ENCODE measurements around the gene ABCG4. TPM values are rescaled to one million over a fixed set of nuclear protein-coding genes. Genes with fewer than 3 reads are reported as not detected.

Gene ABCG4
- total and polyA plus RNA-seq, 9 of the 15 experiments (the other 6 are each of a cell fraction or from before 2014, with no cell fraction given), result 0.03 to 0.11 (median 0.07) TPM; not detected in 4

GRCh38 chr11:119101759-119102423 lies 47.0 kb upstream of the ABCG4 start, which contains the start of gene DPAGT1 (continued):
- TF ChIP-seq SLC30A9 (CRISPR knock-in tag; IDR thresholded peaks at IDR 0.05), result no peak
- TF ChIP-seq GABPA (tag; conservative IDR thresholded peaks at IDR 0.05; ENCODE audit: low read depth), result peak; percentile 97
- TF ChIP-seq POU5F1 (IDR thresholded peaks at IDR 0.05; ENCODE audit: borderline replicate concordance, low read depth, low read length, partially characterized antibody), result no peak
- TF ChIP-seq, protein P1, sequence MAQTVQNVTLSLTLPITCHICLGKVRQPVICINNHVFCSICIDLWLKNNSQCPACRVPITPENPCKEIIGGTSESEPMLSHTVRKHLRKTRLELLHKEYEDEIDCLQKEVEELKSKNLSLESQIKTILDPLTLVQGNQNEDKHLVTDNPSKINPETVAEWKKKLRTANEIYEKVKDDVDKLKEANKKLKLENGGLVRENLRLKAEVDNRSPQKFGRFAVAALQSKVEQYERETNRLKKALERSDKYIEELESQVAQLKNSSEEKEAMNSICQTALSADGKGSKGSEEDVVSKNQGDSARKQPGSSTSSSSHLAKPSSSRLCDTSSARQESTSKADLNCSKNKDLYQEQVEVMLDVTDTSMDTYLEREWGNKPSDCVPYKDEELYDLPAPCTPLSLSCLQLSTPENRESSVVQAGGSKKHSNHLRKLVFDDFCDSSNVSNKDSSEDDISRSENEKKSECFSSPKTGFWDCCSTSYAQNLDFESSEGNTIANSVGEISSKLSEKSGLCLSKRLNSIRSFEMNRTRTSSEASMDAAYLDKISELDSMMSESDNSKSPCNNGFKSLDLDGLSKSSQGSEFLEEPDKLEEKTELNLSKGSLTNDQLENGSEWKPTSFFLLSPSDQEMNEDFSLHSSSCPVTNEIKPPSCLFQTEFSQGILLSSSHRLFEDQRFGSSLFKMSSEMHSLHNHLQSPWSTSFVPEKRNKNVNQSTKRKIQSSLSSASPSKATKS (CRISPR knock-in tag; IDR thresholded peaks at IDR 0.05), result no peak
- no peak for TF ChIP-seq ZNF282 (CRISPR knock-in tag; IDR thresholded peaks at IDR 0.05)
- TF ChIP-seq CC2D1A (IDR thresholded peaks at IDR 0.05), result no peak
- TF ChIP-seq, protein P2, sequence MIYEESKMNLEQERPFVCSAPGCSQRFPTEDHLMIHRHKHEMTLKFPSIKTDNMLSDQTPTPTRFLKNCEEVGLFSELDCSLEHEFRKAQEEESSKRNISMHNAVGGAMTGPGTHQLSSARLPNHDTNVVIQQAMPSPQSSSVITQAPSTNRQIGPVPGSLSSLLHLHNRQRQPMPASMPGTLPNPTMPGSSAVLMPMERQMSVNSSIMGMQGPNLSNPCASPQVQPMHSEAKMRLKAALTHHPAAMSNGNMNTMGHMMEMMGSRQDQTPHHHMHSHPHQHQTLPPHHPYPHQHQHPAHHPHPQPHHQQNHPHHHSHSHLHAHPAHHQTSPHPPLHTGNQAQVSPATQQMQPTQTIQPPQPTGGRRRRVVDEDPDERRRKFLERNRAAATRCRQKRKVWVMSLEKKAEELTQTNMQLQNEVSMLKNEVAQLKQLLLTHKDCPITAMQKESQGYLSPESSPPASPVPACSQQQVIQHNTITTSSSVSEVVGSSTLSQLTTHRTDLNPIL (CRISPR knock-in tag; IDR thresholded peaks at IDR 0.05), result 0 out of 2 replicates have a peak, but pooled peaks have one; percentile 33
- no peak for TF ChIP-seq MIER1 (IDR thresholded peaks at IDR 0.05; ENCODE audit: low read depth)
- TF ChIP-seq ZNF717 (CRISPR knock-in tag; IDR thresholded peaks at IDR 0.05), result no peak
- TF ChIP-seq NCOA4 (IDR thresholded peaks at IDR 0.05; ENCODE audit: partially characterized antibody), result no peak
- TF ChIP-seq KLF6 (CRISPR knock-in tag; IDR thresholded peaks at IDR 0.05; ENCODE audit: borderline replicate concordance), result peak; percentile 79; the same call in 1 of the 2 replicates
- peak; percentile 50; the same call in 1 of the 2 replicates for TF ChIP-seq KAT7 (CRISPR knock-in tag; IDR thresholded peaks at IDR 0.05; ENCODE audit: borderline replicate concordance)
- TF ChIP-seq PHB (CRISPR knock-in tag; IDR thresholded peaks at IDR 0.05), result no peak
- peak; percentile 80 for TF ChIP-seq ARID4B (CRISPR knock-in tag; IDR thresholded peaks at IDR 0.05)
- no peak for TF ChIP-seq BRCA1 (IDR thresholded peaks at IDR 0.05)
- no peak for TF ChIP-seq BRCA1 (CRISPR knock-in tag; IDR thresholded peaks at IDR 0.05)
- TF ChIP-seq ZNF324 (CRISPR knock-in tag; IDR thresholded peaks at IDR 0.05), result no peak
- no peak for TF ChIP-seq ZNF431 (CRISPR knock-in tag; IDR thresholded peaks at IDR 0.05)
- TF ChIP-seq, protein P3, sequence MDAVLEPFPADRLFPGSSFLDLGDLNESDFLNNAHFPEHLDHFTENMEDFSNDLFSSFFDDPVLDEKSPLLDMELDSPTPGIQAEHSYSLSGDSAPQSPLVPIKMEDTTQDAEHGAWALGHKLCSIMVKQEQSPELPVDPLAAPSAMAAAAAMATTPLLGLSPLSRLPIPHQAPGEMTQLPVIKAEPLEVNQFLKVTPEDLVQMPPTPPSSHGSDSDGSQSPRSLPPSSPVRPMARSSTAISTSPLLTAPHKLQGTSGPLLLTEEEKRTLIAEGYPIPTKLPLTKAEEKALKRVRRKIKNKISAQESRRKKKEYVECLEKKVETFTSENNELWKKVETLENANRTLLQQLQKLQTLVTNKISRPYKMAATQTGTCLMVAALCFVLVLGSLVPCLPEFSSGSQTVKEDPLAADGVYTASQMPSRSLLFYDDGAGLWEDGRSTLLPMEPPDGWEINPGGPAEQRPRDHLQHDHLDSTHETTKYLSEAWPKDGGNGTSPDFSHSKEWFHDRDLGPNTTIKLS (IDR thresholded peaks at IDR 0.05; ENCODE audit: borderline replicate concordance, low read depth), result peak; percentile 98
- TF ChIP-seq DNMT1 (IDR thresholded peaks at IDR 0.05), result no peak
